ENCODE results near the gene BCAT1.

The BCAT1 gene

DNA sequence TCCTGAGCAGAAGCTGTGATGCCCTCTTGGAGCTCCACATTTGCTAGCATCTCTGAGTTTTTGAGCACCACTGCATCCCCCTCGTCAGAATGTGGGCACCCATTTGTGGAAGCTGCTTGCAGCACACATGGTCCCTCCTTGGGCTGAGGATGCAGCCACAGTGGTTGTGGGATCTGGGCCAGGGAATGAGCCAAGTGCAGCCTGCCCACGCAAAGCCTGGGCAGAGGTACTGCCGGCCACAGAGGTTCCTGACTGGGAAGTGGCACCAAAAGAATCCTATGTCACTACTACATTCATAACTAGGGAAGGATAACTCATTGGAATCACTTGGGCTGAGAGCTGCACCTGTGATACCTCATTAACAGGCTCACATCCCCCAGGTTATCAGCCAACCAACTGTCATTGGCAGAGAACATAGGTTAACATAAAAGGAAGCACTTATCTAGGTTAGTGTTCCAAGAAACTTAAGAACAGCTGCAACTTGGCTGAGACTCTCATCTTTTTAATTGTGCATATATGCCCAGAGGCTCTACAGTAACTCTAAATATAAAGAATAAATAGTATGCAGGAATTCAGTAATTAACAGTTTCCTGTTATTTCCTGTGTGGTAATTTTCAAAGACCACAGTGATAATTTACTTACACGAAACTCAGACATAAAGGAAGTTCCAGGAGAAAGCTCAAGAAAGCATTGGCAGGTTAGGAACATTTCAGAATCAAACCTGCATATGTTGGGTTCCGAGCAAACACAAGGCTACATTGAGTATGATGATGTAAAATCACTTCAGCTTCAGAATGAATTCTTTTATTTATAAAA, 145.3 kb downstream of the BCAT1 start:
- no peak overlapping the region for H3K27ac ChIP-seq (ENCODE audit: low read depth, low read length)
- no peaks in the 10 kb centered on the region for H3K36me3 ChIP-seq (ENCODE audit: control insufficient read depth in 1 of 2, insufficient read depth in 2 of 2, low read length in 2 of 2)
- no peak overlapping the region for H3K4me3 ChIP-seq (ENCODE audit: low read depth in 1 of 2, low read length in 2 of 2)
- no peaks in the 10 kb centered on the region for H3K9me3 ChIP-seq (ENCODE audit: control insufficient read depth in 1 of 2, low read length in 2 of 2)
- H3K9ac ChIP-seq (ENCODE audit: low read depth in 1 of 2, low read length in 2 of 2), result no peak overlapping the region
- no peaks in the 10 kb centered on the region for H3K27me3 ChIP-seq (ENCODE audit: control insufficient read depth in 1 of 2, insufficient read depth in 2 of 2, low read length in 2 of 2)
- no peaks in the 10 kb centered on the region for H3K4me1 ChIP-seq (ENCODE audit: control insufficient read depth in 1 of 2, insufficient read depth in 2 of 2, low read length in 2 of 2)

DNA sequence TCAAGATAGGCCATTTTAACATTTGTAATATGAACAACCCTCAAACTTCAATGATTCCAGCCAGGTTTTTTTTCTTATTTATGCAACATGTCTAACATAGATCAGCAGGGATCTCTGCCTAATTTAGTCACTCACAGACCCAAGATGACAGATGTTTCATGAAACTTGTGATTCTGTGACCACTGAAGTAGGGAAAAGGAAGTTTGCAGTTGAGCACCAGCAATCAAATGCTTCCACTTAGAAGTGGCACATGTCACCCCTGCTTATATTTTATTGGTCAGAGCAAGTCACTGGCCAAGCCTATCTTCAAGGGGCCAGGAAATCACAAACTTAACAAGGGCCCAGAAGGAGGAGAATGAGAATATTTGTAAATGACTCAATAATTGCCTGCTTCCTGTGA, 150.6 kb downstream of the BCAT1 start:
- Histone ChIP-seq H3K27me3 (ENCODE audit: control insufficient read depth in 1 of 2, insufficient read depth in 2 of 2, low read length in 2 of 2) (no peaks in the 10 kb centered on the region), H3K27ac (ENCODE audit: low read depth, low read length) (no peak overlapping the region), H3K9me3 (ENCODE audit: control insufficient read depth in 1 of 2, low read length in 2 of 2) (no peaks in the 10 kb centered on the region), H3K9ac (ENCODE audit: low read depth in 1 of 2, low read length in 2 of 2) (no peak overlapping the region), H3K36me3 (ENCODE audit: control insufficient read depth in 1 of 2, insufficient read depth in 2 of 2, low read length in 2 of 2) (no peaks in the 10 kb centered on the region), H3K4me3 (ENCODE audit: low read depth in 1 of 2, low read length in 2 of 2) (no peak overlapping the region), H3K4me1 (ENCODE audit: control insufficient read depth in 1 of 2, insufficient read depth in 2 of 2, low read length in 2 of 2) (no peaks in the 10 kb centered on the region)

DNA sequence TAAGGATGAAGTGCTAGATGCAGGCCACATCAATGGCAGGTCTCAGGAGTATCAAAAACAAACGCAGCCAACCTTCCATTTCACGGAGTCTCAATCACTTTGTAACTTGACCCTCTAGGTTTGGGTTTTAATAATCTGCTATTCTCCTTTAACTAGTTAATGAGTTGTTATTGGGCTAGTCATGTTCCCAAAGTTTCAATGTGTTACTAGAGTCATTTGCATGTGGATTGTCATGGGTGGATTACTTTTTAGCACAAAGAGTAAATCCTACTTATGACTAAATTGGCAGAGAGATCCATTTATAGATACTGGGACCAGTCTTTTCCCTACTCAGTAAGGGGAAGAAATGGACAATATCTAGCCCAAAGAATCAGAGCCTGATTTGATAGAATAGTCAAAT, 151.0 kb downstream of the BCAT1 start:
- no peaks in the 10 kb centered on the region for H3K9me3 ChIP-seq (ENCODE audit: control insufficient read depth in 1 of 2, low read length in 2 of 2)
- no peak overlapping the region for H3K27ac ChIP-seq (ENCODE audit: low read depth, low read length)
- H3K9ac ChIP-seq (ENCODE audit: low read depth in 1 of 2, low read length in 2 of 2), result no peak overlapping the region
- H3K4me3 ChIP-seq (ENCODE audit: low read depth in 1 of 2, low read length in 2 of 2), result no peak overlapping the region
- H3K4me1 ChIP-seq (ENCODE audit: control insufficient read depth in 1 of 2, insufficient read depth in 2 of 2, low read length in 2 of 2), result no peaks in the 10 kb centered on the region
- no peaks in the 10 kb centered on the region for H3K36me3 ChIP-seq (ENCODE audit: control insufficient read depth in 1 of 2, insufficient read depth in 2 of 2, low read length in 2 of 2)
- no peaks in the 10 kb centered on the region for H3K27me3 ChIP-seq (ENCODE audit: control insufficient read depth in 1 of 2, insufficient read depth in 2 of 2, low read length in 2 of 2)

DNA sequence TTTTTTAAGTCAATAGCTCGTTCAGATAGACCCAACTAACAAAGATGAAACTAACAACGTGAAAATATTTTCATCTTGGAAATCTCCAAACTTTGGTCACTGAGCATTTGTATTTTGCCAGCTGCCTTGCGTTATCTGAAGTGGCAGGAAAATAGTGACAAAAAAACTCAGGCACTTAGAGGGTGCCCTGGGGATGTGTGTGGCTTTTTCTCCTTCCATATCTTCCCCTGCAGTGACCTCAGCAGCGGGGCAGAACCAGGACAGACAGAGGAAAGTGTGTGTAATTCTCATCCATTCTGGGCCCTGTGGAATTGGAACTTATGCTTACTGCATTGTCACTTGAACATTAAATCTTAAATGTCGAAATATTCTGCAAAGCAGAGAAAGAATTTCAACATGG, 152.0 kb downstream of the BCAT1 start:
- H3K9ac ChIP-seq (ENCODE audit: low read depth in 1 of 2, low read length in 2 of 2), result no peak overlapping the region
- no peaks in the 10 kb centered on the region for H3K36me3 ChIP-seq (ENCODE audit: control insufficient read depth in 1 of 2, insufficient read depth in 2 of 2, low read length in 2 of 2)
- H3K4me1 ChIP-seq (ENCODE audit: control insufficient read depth in 1 of 2, insufficient read depth in 2 of 2, low read length in 2 of 2), result no peaks in the 10 kb centered on the region
- no peaks in the 10 kb centered on the region for H3K9me3 ChIP-seq (ENCODE audit: control insufficient read depth in 1 of 2, low read length in 2 of 2)
- no peak overlapping the region for H3K27ac ChIP-seq (ENCODE audit: low read depth, low read length)
- no peak overlapping the region for H3K4me3 ChIP-seq (ENCODE audit: low read depth in 1 of 2, low read length in 2 of 2)
- H3K27me3 ChIP-seq (ENCODE audit: control insufficient read depth in 1 of 2, insufficient read depth in 2 of 2, low read length in 2 of 2), result no peaks in the 10 kb centered on the region

DNA sequence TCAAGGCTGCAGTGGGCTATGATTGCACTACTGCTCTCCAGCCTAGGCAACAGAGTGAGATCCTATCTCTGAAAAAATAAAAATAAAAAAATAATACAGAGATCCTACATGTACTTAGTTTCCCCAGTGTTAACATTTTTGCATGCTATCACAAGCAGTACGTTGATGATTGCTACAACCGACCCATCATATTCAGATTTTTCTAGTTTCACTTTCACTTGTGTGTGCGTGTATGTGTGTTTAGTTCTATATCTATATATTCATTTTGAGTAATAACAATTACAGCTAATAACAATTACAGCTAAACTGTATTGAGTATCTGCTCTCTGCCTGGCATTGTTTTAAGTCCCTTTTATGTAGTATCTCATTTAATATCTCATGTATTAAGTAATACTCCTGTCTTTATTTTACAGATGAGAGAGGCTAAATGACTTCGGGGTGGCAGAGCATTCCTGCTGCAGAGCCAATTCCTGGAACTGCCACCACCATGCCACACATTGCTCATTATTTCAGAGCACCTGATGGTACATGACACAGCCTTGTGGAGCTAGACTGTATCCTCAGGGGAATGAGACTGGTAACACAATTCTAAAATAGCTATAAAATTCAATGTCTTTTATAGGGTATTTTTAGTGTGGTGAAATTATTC, 153.1 kb downstream of the BCAT1 start:
- Histone ChIP-seq H3K36me3 (ENCODE audit: control insufficient read depth in 1 of 2, insufficient read depth in 2 of 2, low read length in 2 of 2) (no peaks in the 10 kb centered on the region), H3K4me1 (ENCODE audit: control insufficient read depth in 1 of 2, insufficient read depth in 2 of 2, low read length in 2 of 2) (no peaks in the 10 kb centered on the region), H3K9ac (ENCODE audit: low read depth in 1 of 2, low read length in 2 of 2) (no peak overlapping the region), H3K4me3 (ENCODE audit: low read depth in 1 of 2, low read length in 2 of 2) (peak overlapping the region; percentile 52 to 65), H3K27me3 (ENCODE audit: control insufficient read depth in 1 of 2, insufficient read depth in 2 of 2, low read length in 2 of 2) (no peaks in the 10 kb centered on the region), H3K27ac (ENCODE audit: low read depth, low read length) (no peak overlapping the region), H3K9me3 (ENCODE audit: control insufficient read depth in 1 of 2, low read length in 2 of 2) (no peaks in the 10 kb centered on the region)

DNA sequence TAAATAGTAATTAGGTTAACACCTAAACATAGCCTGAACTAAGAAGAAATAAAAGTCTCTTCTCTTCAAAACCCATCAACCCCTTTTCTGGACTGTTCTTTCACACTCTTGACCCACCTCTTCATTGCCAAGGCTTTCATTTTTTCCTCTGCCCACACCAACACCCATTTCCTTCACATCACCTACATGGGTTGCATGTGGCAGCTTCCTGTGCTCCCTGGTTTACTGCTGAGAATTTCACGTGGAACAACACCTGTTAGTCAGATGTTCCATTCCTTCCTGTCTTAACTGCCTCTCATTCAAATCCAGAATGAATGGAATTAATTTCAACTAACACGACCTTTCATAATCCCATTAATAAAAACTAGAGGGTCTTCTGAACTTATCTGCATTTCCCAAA, 157.3 kb downstream of the BCAT1 start:
- Histone ChIP-seq H3K4me1 (ENCODE audit: control insufficient read depth in 1 of 2, insufficient read depth in 2 of 2, low read length in 2 of 2) (no peaks in the 10 kb centered on the region), H3K9me3 (ENCODE audit: control insufficient read depth in 1 of 2, low read length in 2 of 2) (no peaks in the 10 kb centered on the region), H3K27me3 (ENCODE audit: control insufficient read depth in 1 of 2, insufficient read depth in 2 of 2, low read length in 2 of 2) (no peaks in the 10 kb centered on the region), H3K36me3 (ENCODE audit: control insufficient read depth in 1 of 2, insufficient read depth in 2 of 2, low read length in 2 of 2) (no peaks in the 10 kb centered on the region), H3K4me3 (ENCODE audit: low read depth in 1 of 2, low read length in 2 of 2) (no peak overlapping the region), H3K9ac (ENCODE audit: low read depth in 1 of 2, low read length in 2 of 2) (no peak overlapping the region), H3K27ac (ENCODE audit: low read depth, low read length) (no peak overlapping the region)

DNA sequence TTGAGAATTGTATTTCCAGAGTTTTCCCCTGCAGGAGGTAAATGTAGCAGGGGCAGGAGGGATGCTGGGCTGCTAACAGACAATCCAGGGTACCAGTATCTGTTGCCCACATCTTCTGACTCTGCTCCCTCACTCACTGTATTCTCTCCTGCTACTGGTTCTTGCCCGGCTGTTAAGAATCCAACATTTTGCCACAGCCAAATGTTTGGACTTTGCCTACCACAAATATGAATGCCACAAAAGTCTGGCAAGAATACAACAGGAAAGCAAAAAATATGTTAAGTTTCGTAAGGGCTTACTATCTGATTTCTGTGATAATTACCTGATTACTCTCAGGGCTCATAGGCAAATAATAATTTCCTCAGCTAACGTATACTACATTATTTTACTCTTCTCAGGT, 160.0 kb downstream of the BCAT1 start:
- Histone ChIP-seq H3K36me3 (ENCODE audit: control insufficient read depth in 1 of 2, insufficient read depth in 2 of 2, low read length in 2 of 2) (no peaks in the 10 kb centered on the region), H3K4me3 (ENCODE audit: low read depth in 1 of 2, low read length in 2 of 2) (no peak overlapping the region), H3K9ac (ENCODE audit: low read depth in 1 of 2, low read length in 2 of 2) (no peak overlapping the region), H3K4me1 (ENCODE audit: control insufficient read depth in 1 of 2, insufficient read depth in 2 of 2, low read length in 2 of 2) (no peaks in the 10 kb centered on the region), H3K9me3 (ENCODE audit: control insufficient read depth in 1 of 2, low read length in 2 of 2) (no peaks in the 10 kb centered on the region), H3K27me3 (ENCODE audit: control insufficient read depth in 1 of 2, insufficient read depth in 2 of 2, low read length in 2 of 2) (no peaks in the 10 kb centered on the region), H3K27ac (ENCODE audit: low read depth, low read length) (no peak overlapping the region)

DNA sequence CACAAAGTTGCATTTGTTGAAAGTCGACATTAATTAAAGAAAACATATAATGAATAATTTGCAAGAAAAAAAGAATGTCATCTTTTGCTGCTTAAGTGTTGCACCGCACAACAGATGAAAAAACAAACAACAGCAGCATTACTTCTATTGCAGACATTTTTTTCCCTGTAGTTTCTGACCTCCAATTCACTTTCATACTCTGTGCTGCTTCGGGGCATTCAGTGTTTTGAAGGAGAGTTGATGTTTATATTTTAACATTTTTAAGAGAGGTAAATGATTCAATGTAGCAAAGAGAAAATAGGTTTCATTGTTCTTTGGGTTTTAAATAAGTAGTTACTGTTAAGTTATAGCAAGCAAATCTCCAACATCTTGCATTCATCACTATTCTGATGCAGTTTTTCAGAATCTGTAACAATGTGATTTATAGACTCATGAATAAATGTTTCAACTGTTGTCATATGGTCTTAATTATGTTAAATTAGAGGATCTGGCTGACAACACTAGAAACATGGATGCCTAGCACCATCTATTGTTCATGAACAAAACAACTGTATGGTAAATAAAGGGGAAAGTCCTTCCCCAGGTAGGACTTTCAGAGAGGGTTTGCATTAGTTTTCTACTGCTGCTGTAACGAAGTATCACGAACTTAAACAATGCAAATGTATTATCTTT, 168.1 kb downstream of the BCAT1 start:
- no peaks in the 10 kb centered on the region for H3K4me1 ChIP-seq (ENCODE audit: control insufficient read depth in 1 of 2, insufficient read depth in 2 of 2, low read length in 2 of 2)
- H3K27ac ChIP-seq (ENCODE audit: low read depth, low read length), result no peak overlapping the region
- no peaks in the 10 kb centered on the region for H3K9me3 ChIP-seq (ENCODE audit: control insufficient read depth in 1 of 2, low read length in 2 of 2)
- H3K4me3 ChIP-seq (ENCODE audit: low read depth in 1 of 2, low read length in 2 of 2), result no peak overlapping the region
- no peaks in the 10 kb centered on the region for H3K36me3 ChIP-seq (ENCODE audit: control insufficient read depth in 1 of 2, insufficient read depth in 2 of 2, low read length in 2 of 2)
- no peak overlapping the region for H3K9ac ChIP-seq (ENCODE audit: low read depth in 1 of 2, low read length in 2 of 2)
- H3K27me3 ChIP-seq (ENCODE audit: control insufficient read depth in 1 of 2, insufficient read depth in 2 of 2, low read length in 2 of 2), result no peaks in the 10 kb centered on the region

DNA sequence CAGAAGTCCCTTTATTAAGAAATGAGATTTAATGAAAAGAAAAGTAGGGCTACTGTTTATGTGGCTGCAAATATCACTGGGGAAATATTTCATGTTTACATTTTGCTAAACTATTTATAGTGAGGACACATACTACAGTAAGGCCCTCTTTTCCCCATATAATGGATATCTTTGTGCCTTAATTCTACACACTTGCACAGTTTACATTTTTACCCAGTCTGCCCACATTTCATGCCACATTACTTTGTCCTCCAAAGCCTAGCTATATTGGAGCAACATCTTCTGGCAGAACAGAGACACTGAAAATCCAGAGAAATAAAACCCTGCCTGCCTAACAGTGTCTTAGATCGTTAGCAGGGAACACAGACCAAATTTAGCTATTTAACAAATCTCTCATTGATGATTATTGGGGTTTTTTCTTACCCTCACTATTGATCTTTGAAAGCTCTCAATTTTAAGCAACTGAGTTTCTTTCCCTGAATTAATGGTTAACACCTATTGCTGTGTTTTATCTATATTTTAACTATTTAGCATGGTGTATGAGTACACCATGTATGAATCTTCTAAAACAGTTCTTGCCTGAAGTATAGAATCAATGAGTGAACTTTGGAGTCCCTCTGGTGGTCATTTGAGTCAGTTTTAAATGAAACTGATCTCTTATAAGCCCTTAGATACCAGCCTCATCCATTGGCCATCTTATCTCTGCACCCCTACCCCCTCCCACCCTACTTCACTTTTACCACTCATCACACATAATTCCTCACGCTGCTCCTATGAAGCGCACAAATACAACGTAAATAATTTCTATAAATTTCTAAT, 170.2 kb downstream of the BCAT1 start:
- no peaks in the 10 kb centered on the region for H3K36me3 ChIP-seq (ENCODE audit: control insufficient read depth in 1 of 2, insufficient read depth in 2 of 2, low read length in 2 of 2)
- H3K27me3 ChIP-seq (ENCODE audit: control insufficient read depth in 1 of 2, insufficient read depth in 2 of 2, low read length in 2 of 2), result no peaks in the 10 kb centered on the region
- H3K9me3 ChIP-seq (ENCODE audit: control insufficient read depth in 1 of 2, low read length in 2 of 2), result no peaks in the 10 kb centered on the region
- no peaks in the 10 kb centered on the region for H3K4me1 ChIP-seq (ENCODE audit: control insufficient read depth in 1 of 2, insufficient read depth in 2 of 2, low read length in 2 of 2)
- H3K27ac ChIP-seq (ENCODE audit: low read depth, low read length), result no peak overlapping the region
- H3K4me3 ChIP-seq (ENCODE audit: low read depth in 1 of 2, low read length in 2 of 2), result no peak overlapping the region
- H3K9ac ChIP-seq (ENCODE audit: low read depth in 1 of 2, low read length in 2 of 2), result no peak overlapping the region

DNA sequence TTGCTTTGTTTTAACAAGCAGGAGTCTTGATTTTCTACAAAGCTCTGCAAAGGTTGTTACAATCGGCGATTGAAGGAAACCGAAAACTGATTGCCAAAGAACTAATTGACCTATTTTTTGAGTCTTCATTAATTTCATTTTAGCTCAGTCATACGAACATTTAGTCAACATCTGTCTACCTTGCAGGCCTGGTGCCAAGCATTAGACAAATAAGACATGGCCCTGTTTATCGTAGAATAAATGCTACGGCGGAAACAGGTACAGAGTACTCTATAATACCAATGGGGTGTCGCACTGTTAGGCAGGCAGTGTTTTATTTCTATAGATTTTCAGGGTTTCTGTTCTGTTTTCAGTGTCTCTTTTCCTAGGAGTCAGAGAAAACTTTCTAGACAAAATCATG, 171.5 kb downstream of the BCAT1 start:
- no peaks in the 10 kb centered on the region for H3K27me3 ChIP-seq (ENCODE audit: control insufficient read depth in 1 of 2, insufficient read depth in 2 of 2, low read length in 2 of 2)
- no peak overlapping the region for H3K4me3 ChIP-seq (ENCODE audit: low read depth in 1 of 2, low read length in 2 of 2)
- no peaks in the 10 kb centered on the region for H3K9me3 ChIP-seq (ENCODE audit: control insufficient read depth in 1 of 2, low read length in 2 of 2)
- H3K27ac ChIP-seq (ENCODE audit: low read depth, low read length), result no peak overlapping the region
- no peaks in the 10 kb centered on the region for H3K36me3 ChIP-seq (ENCODE audit: control insufficient read depth in 1 of 2, insufficient read depth in 2 of 2, low read length in 2 of 2)
- H3K9ac ChIP-seq (ENCODE audit: low read depth in 1 of 2, low read length in 2 of 2), result no peak overlapping the region
- no peaks in the 10 kb centered on the region for H3K4me1 ChIP-seq (ENCODE audit: control insufficient read depth in 1 of 2, insufficient read depth in 2 of 2, low read length in 2 of 2)

Measured in duodenal mucosa (tissue), 2 donors.